Activated CD8-positive, alpha-beta memory T cell treated with anti-CD3 and anti-CD28 coated beads, Interleukin-2, amount 10 ng/mL, durations not matched to agents 7 days and 5 days (primary cell): Measurements from ENCODE around the gene TSFM. TPM values are rescaled to one million over a fixed set of nuclear protein-coding genes. Genes with fewer than 3 reads are reported as not detected.
"Not testable (repeated sequence)": the region's sequence is repeated elsewhere in the genome, so short reads cannot be mapped to it uniquely, and the experiment has no call there.

Source experiments
- ATAC-seq: fragments of 150-1000 bp; cut with Tn5 transposase; one replicate; pipeline ENCODE4 v1.10.0; 2021; ENCODE audit warnings: moderate library complexity
- CTCF ChIA-PET: fragments of 350-600 bp; sonication (Branson Sonifier 250); formaldehyde crosslinking; loops from one replicate; lab custom pipeline; 2021; ENCODE audit warnings: antibody characterized with exemption; lab: Charles Lee
- DNase-seq: peaks from one replicate; pipeline ENCODE4 v3.0.0-alpha.2; 2020
- H3K27ac Mint-ChIP-seq: one replicate; pipeline ENCODE4 v1.8.0; 2021; ENCODE audit warnings: mild to moderate bottlenecking, mixed read lengths
- H3K27me3 Mint-ChIP-seq: one replicate; pipeline ENCODE4 v1.8.0; 2021; ENCODE audit warnings: mixed read lengths
- H3K36me3 Mint-ChIP-seq: one replicate; pipeline ENCODE4 v1.8.0; 2021; ENCODE audit warnings: mild to moderate bottlenecking, mixed read lengths
- H3K4me1 Mint-ChIP-seq: one replicate; pipeline ENCODE4 v1.8.0; 2021; ENCODE audit warnings: mixed read lengths
- H3K4me3 Mint-ChIP-seq: one replicate; pipeline ENCODE4 v1.8.0; 2021; ENCODE audit warnings: mild to moderate bottlenecking, moderate library complexity, mixed read lengths
- H3K9me3 Mint-ChIP-seq: one replicate; pipeline ENCODE4 v1.8.0; 2022; ENCODE audit warnings: low read depth, mixed read lengths
- total RNA-seq, 2 experiments: library from RNA; stranded (reverse); gene quantifications; one replicate each; pipeline ENCODE4 v1.2.3, GENCODE V29; 2021

TSFM gene
- total RNA-seq, 2 experiments from 2014 or later: 32.2 to 45.8 TPM

DNA sequence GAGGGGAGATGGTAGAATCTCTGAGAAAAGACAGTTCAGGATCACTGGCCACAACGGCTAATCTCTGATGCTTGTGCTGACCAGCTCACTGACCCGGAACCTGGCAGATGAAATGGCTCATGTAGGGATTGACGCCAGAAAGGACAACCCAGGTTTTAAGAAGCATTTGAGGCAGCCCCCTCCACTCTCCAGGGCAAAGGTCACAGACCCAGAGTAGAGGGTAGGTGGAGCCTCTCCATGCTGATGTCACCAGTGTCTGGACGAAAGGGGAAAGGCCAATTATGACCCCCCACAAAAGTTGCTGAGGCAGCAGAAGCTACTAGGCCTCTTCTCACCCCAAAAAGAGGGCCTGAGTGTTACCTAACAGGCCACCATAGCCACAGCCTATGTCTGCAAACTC lies 11.9 kb upstream of the TSFM start:
- Mint-ChIP-seq H3K4me3 (peak overlapping the region; percentile 99), H3K27me3 (peaks cover 10% of the 10 kb centered on the region), H3K27ac (peak overlapping the region; percentile 55), H3K4me1 (peaks cover 31% of the 10 kb centered on the region), H3K36me3 (peaks cover 8% of the 10 kb centered on the region), H3K9me3 (no peaks in the 10 kb centered on the region)
- DNase-seq: no peak
- CTCF ChIA-PET: interaction anchor here (4.8 kb wide), 1 partner anchor 14 kb away, joined by 25 read pairs; no protein-coding TSS in a partner anchor
- no peak for ATAC-seq

DNA sequence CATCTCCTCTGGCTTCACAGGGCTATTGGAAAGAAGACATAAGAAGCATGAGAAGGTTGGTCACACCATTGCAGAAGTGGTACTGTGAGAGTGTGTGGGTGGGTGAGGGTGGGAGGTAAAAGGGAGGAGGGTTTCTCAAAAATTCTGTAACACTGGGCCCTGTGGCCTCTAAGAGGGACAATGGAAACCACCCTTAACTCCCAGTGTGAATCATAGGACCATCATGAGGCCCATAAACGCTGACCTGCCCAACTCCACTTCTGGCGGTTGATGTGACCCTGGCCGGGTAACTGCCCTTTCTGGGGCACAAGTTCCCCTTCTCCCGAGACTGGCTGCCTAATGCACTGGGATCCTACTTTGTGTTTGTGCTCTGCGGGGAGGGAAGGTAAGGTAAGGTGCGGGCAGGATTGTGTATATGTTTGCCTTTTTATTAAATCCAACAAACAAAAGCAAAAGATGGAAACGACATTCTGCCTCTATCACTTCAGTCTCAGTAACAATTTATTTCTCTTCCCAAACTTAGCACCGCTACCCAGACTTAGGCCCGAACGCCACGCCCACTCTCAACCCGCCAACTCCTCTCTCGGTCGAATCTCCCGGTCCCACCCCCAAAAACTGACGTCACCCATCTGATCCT lies 11.2 kb upstream of the TSFM start:
- Mint-ChIP-seq H3K4me3 (peak overlapping the region; percentile 99), H3K27ac (peak overlapping the region; percentile 98), H3K4me1 (peaks cover 30% of the 10 kb centered on the region), H3K27me3 (peaks cover 6% of the 10 kb centered on the region), H3K36me3 (peaks cover 10% of the 10 kb centered on the region), H3K9me3 (no peaks in the 10 kb centered on the region)
- ATAC-seq (peak; percentile 74), DNase-seq (peak; percentile 92)
- CTCF ChIA-PET: interaction anchor here (1.7 to 4.8 kb wide), 2 partner anchors 12 to 15 kb away, joined by 8 to 25 read pairs; partner anchors contain the start of gene TSFM

DNA sequence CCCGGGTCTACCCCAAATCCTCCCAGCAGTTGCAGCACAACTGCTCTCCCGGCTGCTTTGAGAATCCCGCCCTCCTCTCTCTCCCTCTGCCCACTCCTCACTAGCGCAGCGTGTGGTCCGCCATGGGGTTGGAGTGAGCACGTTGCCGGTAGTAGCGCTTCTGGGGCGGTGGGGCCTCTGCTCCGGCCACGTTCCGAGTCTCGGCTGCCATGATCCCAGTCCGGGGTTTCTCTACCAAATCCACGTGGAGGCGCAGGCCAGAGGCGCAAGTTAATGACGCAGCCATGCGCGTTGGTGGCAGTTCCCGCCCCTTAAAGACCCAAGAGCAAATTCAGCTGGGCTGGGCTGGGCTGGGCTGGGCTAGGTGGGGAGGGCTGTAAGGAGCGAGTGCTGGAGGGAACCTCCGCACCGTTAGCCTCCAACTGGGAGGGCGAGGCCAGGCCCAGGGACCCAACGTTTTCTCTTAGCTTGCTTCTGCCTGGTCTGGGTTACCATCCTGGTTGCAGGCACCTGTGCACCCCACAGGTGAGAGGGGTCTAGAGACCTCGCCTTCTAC lies 10.6 kb upstream of the TSFM start, which contains the start of gene METTL1:
Gene METTL1 (minus strand): TSS at position 233 of the 556 bp plus-strand sequence. CDS start 22 bp downstream, at position 211.
- Mint-ChIP-seq H3K9me3 (no peaks in the 10 kb centered on the region), H3K27ac (peak within 1 kb of the TSS; percentile 98), H3K36me3 (peaks cover 10% of the 10 kb centered on the region), H3K4me1 (peaks cover 26% of the 10 kb centered on the region), H3K4me3 (peak within 1 kb of the TSS; percentile 99), H3K27me3 (peaks cover under 1% of the 10 kb centered on the region)
- peak; percentile 97 for DNase-seq
- peak; percentile 92 for ATAC-seq
- CTCF ChIA-PET: interaction anchor here (0.8 to 4.8 kb wide), 6 partner anchors 9 to 65 kb away, joined by 3 to 25 read pairs (median 6); partner anchors contain the start of gene TSFM

DNA sequence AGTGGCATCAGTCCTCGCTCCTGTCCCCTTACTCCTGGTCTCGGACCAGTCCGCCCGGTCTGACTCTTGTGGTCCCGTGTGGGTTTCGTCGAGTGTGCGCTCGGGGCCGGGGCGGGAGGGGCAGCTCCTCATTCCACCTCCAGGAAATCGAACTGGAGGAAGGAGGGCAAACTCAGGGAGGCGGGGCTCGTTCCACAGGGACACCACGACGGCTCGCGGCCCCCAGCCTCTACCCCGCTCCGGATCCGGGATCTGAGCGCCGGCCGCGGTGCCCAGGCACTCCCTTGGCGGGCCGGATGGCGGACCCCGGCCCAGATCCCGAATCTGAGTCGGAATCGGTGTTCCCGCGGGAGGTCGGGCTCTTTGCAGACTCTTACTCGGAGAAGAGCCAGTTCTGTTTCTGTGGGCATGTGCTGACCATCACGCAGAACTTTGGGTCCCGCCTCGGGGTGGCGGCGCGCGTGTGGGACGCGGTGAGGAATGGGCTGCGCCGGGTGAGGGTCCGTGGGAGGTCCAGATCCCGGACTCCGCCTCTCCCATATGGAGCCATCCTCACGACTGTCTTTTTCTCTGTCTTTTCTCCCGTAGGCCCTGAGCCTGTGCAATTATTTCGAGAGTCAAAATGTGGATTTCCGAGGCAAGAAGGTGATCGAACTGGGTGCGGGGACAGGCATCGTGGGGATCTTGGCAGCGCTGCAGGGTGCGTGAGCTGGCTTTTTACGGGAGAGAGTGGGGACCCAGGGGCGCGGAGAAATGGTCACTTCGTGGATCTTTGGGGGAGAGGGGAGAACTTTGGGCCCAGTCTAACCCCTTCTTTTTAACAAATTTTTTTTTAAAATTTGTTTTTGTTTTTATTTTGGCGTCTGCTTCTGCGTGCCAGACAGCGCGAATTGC lies 9.9 kb upstream of the TSFM start, which contains the start of gene EEF1AKMT3:
Gene EEF1AKMT3 (plus strand): TSS at position 186 of the 894 bp plus-strand sequence. CDS start 111 bp downstream, at position 297.
- H3K36me3 Mint-ChIP-seq: peaks cover 10% of the 10 kb centered on the region
- no peaks in the 10 kb centered on the region for H3K27me3 Mint-ChIP-seq
- no peaks in the 10 kb centered on the region for H3K9me3 Mint-ChIP-seq
- peaks cover 26% of the 10 kb centered on the region for H3K4me1 Mint-ChIP-seq
- DNase-seq (peak; percentile 72), ATAC-seq (peak; percentile 55)
- CTCF ChIA-PET: interaction anchor here (0.8 to 4.8 kb wide), 6 partner anchors 8 to 65 kb away, joined by 3 to 25 read pairs (median 6); partner anchors contain the start of gene TSFM
- peak within 1 kb of the TSS; percentile 99 for H3K4me3 Mint-ChIP-seq
- H3K27ac Mint-ChIP-seq: peak within 1 kb of the TSS; percentile 98

DNA sequence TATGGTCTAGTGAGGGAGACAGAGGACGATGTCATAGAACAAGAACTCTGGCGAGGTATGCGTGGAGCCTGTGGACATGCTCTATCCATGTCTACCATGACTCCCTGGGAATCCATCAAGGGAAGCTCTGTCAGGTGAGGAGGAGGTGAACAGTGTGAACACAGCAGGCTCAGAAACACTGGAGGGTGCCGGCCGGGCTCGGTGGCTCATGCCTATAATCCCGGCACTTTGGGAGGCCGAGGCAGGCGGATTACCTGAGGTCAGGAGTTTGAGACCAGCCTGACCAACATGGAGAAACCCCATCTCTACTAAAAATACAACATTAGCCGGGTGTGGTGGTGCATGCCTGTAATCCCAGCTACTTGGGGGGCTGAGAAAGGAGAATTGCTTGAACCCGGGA lies 8.0 kb upstream of the TSFM start:
- not testable (repeated sequence) for H3K9me3 Mint-ChIP-seq, H3K27ac Mint-ChIP-seq, H3K4me3 Mint-ChIP-seq, ATAC-seq, H3K27me3 Mint-ChIP-seq, DNase-seq
- Mint-ChIP-seq H3K4me1 (peaks cover 26% of the 10 kb centered on the region), H3K36me3 (peaks cover 12% of the 10 kb centered on the region)
- CTCF ChIA-PET: interaction anchor here (0.7 to 4.8 kb wide), 5 partner anchors 8 to 18 kb away, joined by 3 to 25 read pairs (median 4); partner anchors contain the start of gene TSFM

DNA sequence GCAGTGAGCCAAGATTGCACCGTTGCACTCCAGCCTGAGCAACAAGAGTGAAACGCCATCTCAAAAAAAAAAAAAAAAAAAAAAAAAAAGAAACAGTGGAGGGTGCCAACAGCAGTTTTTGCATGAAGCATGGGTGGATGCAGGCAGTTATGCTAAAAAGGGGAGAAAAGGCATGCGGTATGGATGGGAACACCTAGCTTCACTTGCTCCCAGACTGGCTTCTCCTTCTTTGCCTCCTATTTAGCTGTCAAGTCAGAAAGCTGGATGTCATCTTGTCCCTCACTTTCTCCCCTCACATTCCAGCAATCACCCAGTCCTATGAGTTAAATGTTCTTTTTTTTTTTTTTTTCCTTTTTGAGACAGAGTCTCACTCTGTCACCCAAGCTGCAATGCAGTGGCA lies 7.5 kb upstream of the TSFM start:
- no peak for DNase-seq
- no peak for ATAC-seq
- Mint-ChIP-seq H3K4me3 (no peak overlapping the region), H3K27ac (no peak overlapping the region), H3K27me3 (no peaks in the 10 kb centered on the region), H3K9me3 (no peaks in the 10 kb centered on the region), H3K4me1 (peaks cover 22% of the 10 kb centered on the region), H3K36me3 (peaks cover 8% of the 10 kb centered on the region)
- CTCF ChIA-PET: interaction anchor here (1.0 to 4.8 kb wide), 4 partner anchors 8 to 19 kb away, joined by 3 to 25 read pairs (median 4); partner anchors contain the start of gene TSFM

DNA sequence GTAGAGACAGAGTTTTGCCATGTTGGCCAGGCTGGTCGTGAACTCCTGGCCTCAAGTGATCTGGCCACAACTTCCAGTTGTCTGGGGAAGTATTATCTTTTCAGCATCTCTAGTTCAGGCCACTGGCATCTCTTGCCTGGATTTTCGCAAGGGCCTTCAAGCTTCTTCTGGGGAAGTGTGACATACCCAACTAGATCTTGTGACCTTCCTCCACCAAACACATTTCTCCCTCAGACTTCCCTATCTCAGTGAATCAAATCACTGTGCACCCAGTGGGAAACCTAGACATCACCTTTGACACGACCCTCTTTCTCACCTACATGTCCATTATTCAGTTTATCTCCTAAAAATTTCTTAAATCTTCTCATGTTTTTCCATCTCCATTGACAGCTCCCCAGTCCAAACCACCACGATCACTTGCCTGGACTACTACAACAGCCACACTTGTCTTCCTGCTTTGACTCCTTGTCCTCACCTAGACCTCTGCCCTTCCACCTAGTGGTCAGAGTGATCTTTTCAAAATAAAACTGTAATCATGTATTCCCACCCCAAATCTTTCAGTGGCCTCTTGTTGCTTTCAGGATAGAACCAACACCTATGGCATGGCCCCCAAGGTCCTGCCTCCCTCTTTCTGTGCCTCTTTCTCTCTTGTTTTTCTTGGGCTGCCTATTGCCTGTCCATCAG lies 6.9 kb upstream of the TSFM start:
- Mint-ChIP-seq H3K9me3 (no peaks in the 10 kb centered on the region), H3K27ac (no peak overlapping the region), H3K4me1 (peaks cover 19% of the 10 kb centered on the region), H3K36me3 (peaks cover 8% of the 10 kb centered on the region), H3K4me3 (no peak overlapping the region), H3K27me3 (no peaks in the 10 kb centered on the region)
- ATAC-seq (no peak), DNase-seq (no peak)
- CTCF ChIA-PET: interaction anchor here (1.4 to 4.8 kb wide), 5 partner anchors 11 to 129 kb away, joined by 3 to 25 read pairs (median 4); no protein-coding TSS in a partner anchor

DNA sequence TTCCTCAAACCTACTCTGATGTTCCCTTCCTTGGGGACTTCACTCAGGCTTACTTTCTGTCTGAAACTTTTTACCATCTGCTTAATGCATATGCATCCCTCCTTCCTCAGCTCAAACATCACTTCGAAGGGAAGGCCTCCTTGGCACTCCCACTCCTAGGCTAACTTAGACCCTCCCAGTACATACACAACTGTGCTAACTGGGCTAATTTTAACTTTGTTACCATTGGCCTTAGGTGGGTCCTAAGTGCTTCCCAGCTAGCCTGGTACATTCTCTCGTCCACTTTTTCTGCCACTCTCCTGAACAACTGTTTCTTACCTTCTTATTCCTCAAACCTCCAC lies 6.4 kb upstream of the TSFM start:
- no peak overlapping the region for H3K27ac Mint-ChIP-seq
- peaks cover 8% of the 10 kb centered on the region for H3K36me3 Mint-ChIP-seq
- ATAC-seq: no peak
- no peak for DNase-seq
- CTCF ChIA-PET: interaction anchor here (1.3 to 2.1 kb wide), 4 partner anchors 17 to 129 kb away, joined by 3 to 5 read pairs (median 4); no protein-coding TSS in a partner anchor
- no peaks in the 10 kb centered on the region for H3K27me3 Mint-ChIP-seq
- H3K9me3 Mint-ChIP-seq: no peaks in the 10 kb centered on the region
- H3K4me3 Mint-ChIP-seq: no peak overlapping the region
- H3K4me1 Mint-ChIP-seq: peaks cover 21% of the 10 kb centered on the region

DNA sequence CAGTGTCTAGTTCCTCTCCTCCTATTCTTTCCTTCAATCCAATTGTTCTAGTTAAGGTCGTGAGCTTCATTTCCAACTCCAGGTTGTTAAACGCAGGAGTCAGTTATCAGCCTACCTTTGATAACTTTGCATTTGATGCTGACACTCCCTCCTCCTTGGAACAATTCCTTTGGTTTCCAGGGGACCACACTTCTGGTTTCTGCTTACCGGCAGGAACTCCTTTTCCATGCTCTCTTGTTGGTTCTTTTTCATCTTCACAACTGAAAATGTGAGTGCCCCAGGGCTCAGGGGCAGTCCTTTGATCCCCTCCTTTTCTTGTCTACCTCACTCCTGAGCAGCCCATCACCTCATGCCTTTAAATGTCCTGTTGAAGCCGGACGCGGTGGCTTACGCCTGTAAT lies 5.2 kb upstream of the TSFM start:
- H3K27ac Mint-ChIP-seq: no peak overlapping the region
- DNase-seq: no peak
- no peak for ATAC-seq
- peaks cover 26% of the 10 kb centered on the region for H3K4me1 Mint-ChIP-seq
- no peaks in the 10 kb centered on the region for H3K9me3 Mint-ChIP-seq
- no peaks in the 10 kb centered on the region for H3K27me3 Mint-ChIP-seq
- CTCF ChIA-PET: interaction anchor here (1.1 to 1.3 kb wide), 2 partner anchors 11 to 20 kb away, joined by 3 to 4 read pairs; no protein-coding TSS in a partner anchor
- H3K4me3 Mint-ChIP-seq: no peak overlapping the region
- peaks cover 8% of the 10 kb centered on the region for H3K36me3 Mint-ChIP-seq

DNA sequence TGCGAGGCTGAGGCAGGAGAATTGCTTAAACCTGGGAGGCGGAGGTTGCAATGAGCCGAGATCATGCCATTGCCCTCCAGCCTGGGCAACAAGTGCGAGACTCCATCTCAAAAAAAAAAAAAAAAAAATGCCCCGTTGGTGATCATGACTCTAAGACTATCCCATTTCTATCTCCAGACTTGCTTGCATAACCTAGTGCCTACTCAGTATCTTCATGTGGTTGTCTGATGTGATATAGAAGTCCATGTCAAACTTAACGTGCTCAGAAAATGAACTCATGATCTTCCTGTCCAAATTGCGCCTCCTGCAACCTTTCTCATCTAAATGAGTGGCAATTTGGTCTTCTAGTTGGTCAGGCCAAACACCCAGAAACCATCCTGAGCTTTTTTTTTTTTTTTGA lies 4.7 kb upstream of the TSFM start:
- DNase-seq (no peak), ATAC-seq (no peak)
- Mint-ChIP-seq H3K9me3 (no peaks in the 10 kb centered on the region), H3K4me3 (no peak overlapping the region), H3K27me3 (no peaks in the 10 kb centered on the region), H3K36me3 (peaks cover 8% of the 10 kb centered on the region), H3K27ac (no peak overlapping the region), H3K4me1 (peaks cover 30% of the 10 kb centered on the region)
- CTCF ChIA-PET: interaction anchor here (0.8 to 1.1 kb wide), 2 partner anchors 12 to 21 kb away, joined by 3 read pairs; no protein-coding TSS in a partner anchor

DNA sequence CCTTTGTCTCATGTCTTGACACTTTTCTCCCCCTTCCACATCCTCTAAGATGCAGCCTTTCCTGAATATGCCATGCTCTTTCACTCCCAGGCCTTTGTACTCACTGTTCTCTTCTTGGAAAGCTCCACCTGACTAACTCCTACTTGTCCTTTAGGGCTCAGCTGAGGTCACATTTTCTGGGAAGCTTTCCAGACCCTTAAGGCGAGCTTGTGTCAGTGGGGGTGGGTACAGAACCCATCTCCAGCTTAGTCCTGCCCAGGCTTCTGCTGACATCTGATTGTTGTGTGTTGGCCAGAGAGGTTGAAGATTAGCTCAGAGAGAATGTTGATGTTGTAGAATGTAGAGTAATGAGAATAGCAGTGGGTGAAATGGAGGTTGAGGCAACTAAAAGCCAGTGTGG lies 2.9 kb upstream of the TSFM start:
- DNase-seq: no peak
- Mint-ChIP-seq H3K27ac (peak overlapping the region; percentile 13), H3K4me1 (peaks cover 39% of the 10 kb centered on the region), H3K36me3 (peaks cover 10% of the 10 kb centered on the region), H3K4me3 (no peak overlapping the region), H3K27me3 (no peaks in the 10 kb centered on the region), H3K9me3 (no peaks in the 10 kb centered on the region)
- ATAC-seq: no peak
- CTCF ChIA-PET: interaction anchor here (0.6 to 3.3 kb wide), 5 partner anchors 13 to 1447 kb away, joined by 3 to 20 read pairs (median 4); partner anchors contain the start of genes CDK4 and CYP27B1

DNA sequence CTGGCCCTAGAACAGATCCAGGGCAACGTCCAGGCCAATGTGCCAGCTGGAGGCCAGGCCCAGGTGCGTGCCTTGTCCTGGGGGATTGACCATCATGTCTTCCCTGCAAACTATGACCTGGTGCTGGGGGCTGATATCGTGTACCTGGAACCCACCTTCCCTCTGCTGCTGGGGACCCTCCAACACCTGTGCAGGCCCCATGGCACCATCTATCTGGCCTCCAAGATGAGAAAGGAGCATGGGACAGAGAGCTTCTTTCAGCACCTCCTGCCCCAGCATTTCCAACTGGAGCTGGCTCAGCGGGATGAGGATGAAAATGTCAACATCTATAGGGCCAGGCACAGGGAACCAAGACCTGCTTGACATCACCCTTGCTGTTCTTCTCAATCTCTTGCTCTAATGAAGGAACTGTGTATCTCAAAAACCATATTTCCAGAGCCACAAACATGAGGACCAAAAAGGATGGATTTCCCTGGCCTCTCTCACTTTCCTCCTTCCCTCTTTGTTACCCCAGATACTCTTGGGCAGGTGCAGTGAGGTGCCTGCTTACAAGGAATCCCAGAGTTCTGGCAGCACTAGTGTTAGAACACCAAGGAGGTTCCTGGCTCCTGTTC lies 2.2 kb upstream of the TSFM start:
- ATAC-seq: no peak
- peaks cover 10% of the 10 kb centered on the region for H3K36me3 Mint-ChIP-seq
- H3K9me3 Mint-ChIP-seq: no peaks in the 10 kb centered on the region
- H3K4me1 Mint-ChIP-seq: peaks cover 39% of the 10 kb centered on the region
- H3K27ac Mint-ChIP-seq: no peak overlapping the region
- H3K27me3 Mint-ChIP-seq: no peaks in the 10 kb centered on the region
- DNase-seq: no peak
- H3K4me3 Mint-ChIP-seq: no peak overlapping the region
- CTCF ChIA-PET: interaction anchor here (0.6 to 3.3 kb wide), 6 partner anchors 8 to 1448 kb away, joined by 3 to 20 read pairs (median 6); partner anchors contain the start of genes CDK4, EEF1AKMT3 and METTL1
